ENCODE data around the gene DLG2.

GRCh38 chr11:83945976-83946375 lies 1681.2 kb downstream of the DLG2 start:
- TF ChIP-seq, protein P1, sequence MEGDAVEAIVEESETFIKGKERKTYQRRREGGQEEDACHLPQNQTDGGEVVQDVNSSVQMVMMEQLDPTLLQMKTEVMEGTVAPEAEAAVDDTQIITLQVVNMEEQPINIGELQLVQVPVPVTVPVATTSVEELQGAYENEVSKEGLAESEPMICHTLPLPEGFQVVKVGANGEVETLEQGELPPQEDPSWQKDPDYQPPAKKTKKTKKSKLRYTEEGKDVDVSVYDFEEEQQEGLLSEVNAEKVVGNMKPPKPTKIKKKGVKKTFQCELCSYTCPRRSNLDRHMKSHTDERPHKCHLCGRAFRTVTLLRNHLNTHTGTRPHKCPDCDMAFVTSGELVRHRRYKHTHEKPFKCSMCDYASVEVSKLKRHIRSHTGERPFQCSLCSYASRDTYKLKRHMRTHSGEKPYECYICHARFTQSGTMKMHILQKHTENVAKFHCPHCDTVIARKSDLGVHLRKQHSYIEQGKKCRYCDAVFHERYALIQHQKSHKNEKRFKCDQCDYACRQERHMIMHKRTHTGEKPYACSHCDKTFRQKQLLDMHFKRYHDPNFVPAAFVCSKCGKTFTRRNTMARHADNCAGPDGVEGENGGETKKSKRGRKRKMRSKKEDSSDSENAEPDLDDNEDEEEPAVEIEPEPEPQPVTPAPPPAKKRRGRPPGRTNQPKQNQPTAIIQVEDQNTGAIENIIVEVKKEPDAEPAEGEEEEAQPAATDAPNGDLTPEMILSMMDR (IDR thresholded peaks at IDR 0.05; ENCODE audit: low read depth, low read length), result no peak
- no peak for TF ChIP-seq EZH2phosphoT487 (IDR thresholded peaks at IDR 0.05; ENCODE audit: low read depth)
